Neural cell (in vitro differentiated cells): ENCODE results near the gene COQ8B. TPM values are rescaled to one million over a fixed set of nuclear protein-coding genes. Genes with fewer than 3 reads are reported as not detected.

Experiments
- H2AFZ ChIP-seq: fragments of 200-600, 300-800 bp; sonication (generic), shearing (Covaris generic); 2 replicates; pipeline ENCODE4 v1.6.0; 2014; ENCODE audit warnings: low read depth, mild to moderate bottlenecking, antibody characterized with exemption, low read length, moderate library complexity
- H3F3A ChIP-seq: fragments of 200-600 bp; shearing (Covaris generic); 2 replicates; pipeline ENCODE4 v1.6.1; 2016; ENCODE audit warnings: mild to moderate bottlenecking, moderate library complexity, mixed read lengths, antibody characterized with exemption, low read length; ENCODE audit not compliant: insufficient read depth, poor library complexity, severe bottlenecking
- H3K27ac ChIP-seq: fragments of 200-600, 300-800 bp; sonication (generic), shearing (Covaris generic); 2 replicates; pipeline ENCODE4 v1.5.1; 2014; ENCODE audit warnings: mild to moderate bottlenecking, low read length, moderate library complexity
- H3K27me3 ChIP-seq: fragments of 300-800, 200-600 bp; sonication (generic), shearing (Covaris generic); 2 replicates; pipeline ENCODE4 v1.6.0; 2014; ENCODE audit warnings: mild to moderate bottlenecking, low read depth, low read length, moderate library complexity; ENCODE audit not compliant: insufficient read depth
- H3K36me3 ChIP-seq: fragments of 300-800, 200-600 bp; sonication (generic), shearing (Covaris generic); 2 replicates; pipeline ENCODE4 v1.5.1; 2014; ENCODE audit warnings: mild to moderate bottlenecking, antibody characterized with exemption, low read length, moderate library complexity; ENCODE audit not compliant: insufficient read depth
- H3K4me2 ChIP-seq: fragments of 300-800, 200-600 bp; sonication (generic), shearing (Covaris generic); 2 replicates; pipeline ENCODE4 v1.6.0; 2014; ENCODE audit warnings: mild to moderate bottlenecking, low read length
- H3K4me3 ChIP-seq: fragments of 300-800, 200-600 bp; sonication (generic), shearing (Covaris generic); 2 replicates; pipeline ENCODE4 v1.5.1; 2014; ENCODE audit warnings: mild to moderate bottlenecking, low read length, moderate library complexity
- H3K79me2 ChIP-seq: fragments of 200-600 bp; shearing (Covaris generic); replicated peaks from 2 replicates; pipeline ENCODE4 v1.6.0; 2014; ENCODE audit warnings: mild to moderate bottlenecking, low read length, moderate library complexity; ENCODE audit not compliant: insufficient read depth
- H3K9ac ChIP-seq: fragments of 300-800, 200-600 bp; sonication (generic), shearing (Covaris generic); 2 replicates; pipeline ENCODE4 v1.6.1; 2016; ENCODE audit warnings: mild to moderate bottlenecking, low read length, mixed read lengths
- H3K9me2 ChIP-seq: fragments of 200-600 bp; shearing (Covaris generic); 2 replicates; pipeline ENCODE4 v1.6.1; 2016; ENCODE audit warnings: mild to moderate bottlenecking, low read length, mixed read lengths; ENCODE audit not compliant: insufficient read depth
- H3K9me3 ChIP-seq: fragments of 200-600, 300-800 bp; sonication (generic), shearing (Covaris generic); 2 replicates; pipeline ENCODE4 v1.6.1; 2016; ENCODE audit warnings: mild to moderate bottlenecking, mixed run types, low read length, moderate library complexity, mixed read lengths
- H4K20me1 ChIP-seq: fragments of 200-600 bp; shearing (Covaris generic); 2 replicates; pipeline ENCODE4 v1.6.1; 2016; ENCODE audit warnings: mild to moderate bottlenecking, mixed run types; ENCODE audit not compliant: insufficient read depth
- EP300 ChIP-seq: fragments of 450-650 bp; conservative IDR thresholded peaks from 2 replicates; pipeline ENCODE4 v1.6.1; 2014; ENCODE audit warnings: antibody characterized with exemption, mild to moderate bottlenecking, moderate library complexity; ENCODE audit not compliant: poor library complexity, severe bottlenecking
- EZH2 ChIP-seq: fragments of 200-600, 300-800 bp; shearing (Covaris generic), sonication (generic); IDR thresholded peaks from 2 replicates; pipeline ENCODE4 v1.6.1; 2014; ENCODE audit warnings: antibody characterized with exemption, low read length, borderline replicate concordance, mild to moderate bottlenecking; ENCODE audit not compliant: insufficient read depth, poor library complexity, severe bottlenecking
- MXI1 ChIP-seq: fragments of 450-650 bp; conservative IDR thresholded peaks from 2 replicates; pipeline ENCODE4 v1.6.1; 2014; ENCODE audit warnings: antibody characterized with exemption, mild to moderate bottlenecking; ENCODE audit not compliant: poor library complexity, severe bottlenecking
- POLR2AphosphoS5 ChIP-seq: IDR thresholded peaks from 2 replicates; pipeline ENCODE4 v1.6.1; 2012
- RAD21 ChIP-seq: fragments of 450-650 bp; conservative IDR thresholded peaks from 2 replicates; pipeline ENCODE4 v1.6.1; 2014; ENCODE audit warnings: antibody characterized with exemption, mild to moderate bottlenecking, moderate library complexity
- SMC3 ChIP-seq: fragments of 450-650 bp; conservative IDR thresholded peaks from 2 replicates; pipeline ENCODE4 v1.6.1; 2014; ENCODE audit warnings: antibody characterized with exemption, mild to moderate bottlenecking, moderate library complexity; ENCODE audit not compliant: poor library complexity
- TAF1 ChIP-seq: IDR thresholded peaks from 2 replicates; pipeline ENCODE4 v1.6.1; 2012; ENCODE audit warnings: low read depth
- polyA plus RNA-seq: library from polyadenylated mRNA; depleted of rRNA; stranded (reverse); fragments of >200 nt; gene quantifications from 2 replicates; pipeline ENCODE4 v1.2.3, GENCODE V29; 2014
- TF ChIP-seq, protein P1 (sequence below): fragments of 450-650 bp; IDR thresholded peaks from 2 replicates; pipeline ENCODE4 v1.5.1; 2014; ENCODE audit warnings: antibody characterized with exemption, mild to moderate bottlenecking, moderate library complexity; ENCODE audit not compliant: poor library complexity, severe bottlenecking
- TF ChIP-seq, protein P2 (sequence below): IDR thresholded peaks from 2 replicates; pipeline ENCODE4 v1.6.1; 2012; ENCODE audit warnings: borderline replicate concordance

The COQ8B gene
- polyA plus RNA-seq, 1 donor from 2014 or later: 83.2 TPM

DNA sequence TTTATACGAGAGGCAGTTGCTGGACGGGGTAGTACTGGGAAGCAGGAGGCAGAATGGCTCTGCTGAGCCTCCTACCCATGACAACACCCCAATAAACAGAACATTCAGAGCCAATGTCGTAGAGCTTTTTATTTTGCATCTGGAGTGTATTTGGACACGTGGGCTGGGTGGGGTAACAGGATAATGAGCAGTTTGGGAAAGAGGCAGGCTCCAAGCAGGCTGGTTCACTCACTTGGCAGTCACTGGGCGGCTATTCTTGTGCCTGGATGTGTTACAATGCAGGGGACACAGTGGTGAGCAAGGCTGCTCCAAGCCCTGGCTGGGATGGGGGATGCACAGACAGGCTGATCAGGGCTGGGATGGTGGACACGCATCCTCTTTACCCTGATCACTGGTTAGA lies 24.1 kb upstream of the COQ8B start:
- Histone ChIP-seq H3K27ac (no peak overlapping the region), H3K9ac (no peak overlapping the region)

DNA sequence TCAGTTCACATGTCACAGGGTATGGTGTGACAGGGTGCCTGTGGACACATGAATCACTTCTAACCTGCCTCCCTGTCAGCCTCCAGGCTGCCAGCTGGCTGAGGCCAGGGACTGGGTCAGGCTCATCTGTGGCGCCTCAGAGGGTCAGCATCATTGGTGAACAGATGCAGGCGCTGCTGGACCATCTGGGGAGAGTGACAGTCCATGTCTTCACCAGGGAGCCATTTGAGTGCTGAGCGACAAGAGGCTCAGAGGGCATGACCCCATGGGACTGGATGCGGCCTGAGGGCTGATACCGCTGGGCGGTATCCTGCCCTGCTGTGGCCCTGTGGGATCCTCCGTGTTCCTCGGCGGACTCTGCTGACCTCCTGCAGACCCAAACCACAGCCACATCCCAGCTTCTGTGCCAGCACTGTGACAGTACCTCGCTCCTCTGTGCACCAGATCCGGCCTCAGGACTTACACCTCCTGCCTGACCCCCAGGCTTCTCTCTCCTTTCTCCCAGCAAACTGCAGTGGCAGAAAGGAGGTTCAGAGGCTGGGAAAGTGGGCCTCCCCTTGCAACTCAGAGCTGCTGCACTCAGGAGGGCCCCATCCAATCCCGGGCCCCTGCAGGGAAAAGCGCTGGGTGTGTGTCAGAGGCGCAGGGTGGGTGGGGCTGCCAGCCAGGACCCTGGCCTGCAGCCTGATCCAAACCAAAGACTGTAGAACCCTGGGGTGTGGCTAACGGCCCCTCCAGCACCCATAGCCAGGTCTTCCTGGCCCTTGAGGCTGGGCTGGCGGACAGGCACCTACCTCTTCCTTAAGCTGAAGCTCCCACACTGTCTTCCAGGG lies 23.4 kb upstream of the COQ8B start:
- H3K9me3 ChIP-seq: no peaks in the 10 kb centered on the region

More for the DNA sequence above, 24.1 kb upstream of the COQ8B start:
- Histone ChIP-seq H3K4me3 (no peak overlapping the region), H3K4me2 (no peak overlapping the region), H3K27me3 (no peaks in the 10 kb centered on the region), H3K79me2 (no peaks in the 10 kb centered on the region), H3K36me3 (no peaks in the 10 kb centered on the region), H2AFZ (no peak overlapping the region), H3K9me3 (no peaks in the 10 kb centered on the region), H4K20me1 (no peaks in the 10 kb centered on the region), H3K9me2 (no peaks in the 10 kb centered on the region), H3F3A (no peaks in the 10 kb centered on the region)
- no peak for TF ChIP-seq MXI1
- TF ChIP-seq EP300: no peak
- no peak for TF ChIP-seq POLR2AphosphoS5
- TF ChIP-seq RAD21: no peak
- no peak for TF ChIP-seq TAF1
- no peak for TF ChIP-seq EZH2
- TF ChIP-seq, protein P1, sequence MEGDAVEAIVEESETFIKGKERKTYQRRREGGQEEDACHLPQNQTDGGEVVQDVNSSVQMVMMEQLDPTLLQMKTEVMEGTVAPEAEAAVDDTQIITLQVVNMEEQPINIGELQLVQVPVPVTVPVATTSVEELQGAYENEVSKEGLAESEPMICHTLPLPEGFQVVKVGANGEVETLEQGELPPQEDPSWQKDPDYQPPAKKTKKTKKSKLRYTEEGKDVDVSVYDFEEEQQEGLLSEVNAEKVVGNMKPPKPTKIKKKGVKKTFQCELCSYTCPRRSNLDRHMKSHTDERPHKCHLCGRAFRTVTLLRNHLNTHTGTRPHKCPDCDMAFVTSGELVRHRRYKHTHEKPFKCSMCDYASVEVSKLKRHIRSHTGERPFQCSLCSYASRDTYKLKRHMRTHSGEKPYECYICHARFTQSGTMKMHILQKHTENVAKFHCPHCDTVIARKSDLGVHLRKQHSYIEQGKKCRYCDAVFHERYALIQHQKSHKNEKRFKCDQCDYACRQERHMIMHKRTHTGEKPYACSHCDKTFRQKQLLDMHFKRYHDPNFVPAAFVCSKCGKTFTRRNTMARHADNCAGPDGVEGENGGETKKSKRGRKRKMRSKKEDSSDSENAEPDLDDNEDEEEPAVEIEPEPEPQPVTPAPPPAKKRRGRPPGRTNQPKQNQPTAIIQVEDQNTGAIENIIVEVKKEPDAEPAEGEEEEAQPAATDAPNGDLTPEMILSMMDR: no peak
- no peak for TF ChIP-seq SMC3
- TF ChIP-seq, protein P2, sequence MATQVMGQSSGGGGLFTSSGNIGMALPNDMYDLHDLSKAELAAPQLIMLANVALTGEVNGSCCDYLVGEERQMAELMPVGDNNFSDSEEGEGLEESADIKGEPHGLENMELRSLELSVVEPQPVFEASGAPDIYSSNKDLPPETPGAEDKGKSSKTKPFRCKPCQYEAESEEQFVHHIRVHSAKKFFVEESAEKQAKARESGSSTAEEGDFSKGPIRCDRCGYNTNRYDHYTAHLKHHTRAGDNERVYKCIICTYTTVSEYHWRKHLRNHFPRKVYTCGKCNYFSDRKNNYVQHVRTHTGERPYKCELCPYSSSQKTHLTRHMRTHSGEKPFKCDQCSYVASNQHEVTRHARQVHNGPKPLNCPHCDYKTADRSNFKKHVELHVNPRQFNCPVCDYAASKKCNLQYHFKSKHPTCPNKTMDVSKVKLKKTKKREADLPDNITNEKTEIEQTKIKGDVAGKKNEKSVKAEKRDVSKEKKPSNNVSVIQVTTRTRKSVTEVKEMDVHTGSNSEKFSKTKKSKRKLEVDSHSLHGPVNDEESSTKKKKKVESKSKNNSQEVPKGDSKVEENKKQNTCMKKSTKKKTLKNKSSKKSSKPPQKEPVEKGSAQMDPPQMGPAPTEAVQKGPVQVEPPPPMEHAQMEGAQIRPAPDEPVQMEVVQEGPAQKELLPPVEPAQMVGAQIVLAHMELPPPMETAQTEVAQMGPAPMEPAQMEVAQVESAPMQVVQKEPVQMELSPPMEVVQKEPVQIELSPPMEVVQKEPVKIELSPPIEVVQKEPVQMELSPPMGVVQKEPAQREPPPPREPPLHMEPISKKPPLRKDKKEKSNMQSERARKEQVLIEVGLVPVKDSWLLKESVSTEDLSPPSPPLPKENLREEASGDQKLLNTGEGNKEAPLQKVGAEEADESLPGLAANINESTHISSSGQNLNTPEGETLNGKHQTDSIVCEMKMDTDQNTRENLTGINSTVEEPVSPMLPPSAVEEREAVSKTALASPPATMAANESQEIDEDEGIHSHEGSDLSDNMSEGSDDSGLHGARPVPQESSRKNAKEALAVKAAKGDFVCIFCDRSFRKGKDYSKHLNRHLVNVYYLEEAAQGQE: no peak

More for the DNA sequence above, 23.4 kb upstream of the COQ8B start:
- TF ChIP-seq, protein P2: no peak
- TF ChIP-seq RAD21: no peak
- no peak for TF ChIP-seq SMC3
- TF ChIP-seq TAF1: no peak
- no peak for TF ChIP-seq EP300
- no peak for TF ChIP-seq EZH2
- TF ChIP-seq POLR2AphosphoS5: no peak
- TF ChIP-seq, protein P1: no peak
- TF ChIP-seq MXI1: no peak
- Histone ChIP-seq H3K4me2 (no peak overlapping the region), H4K20me1 (no peaks in the 10 kb centered on the region), H3K9me2 (no peaks in the 10 kb centered on the region), H3F3A (no peaks in the 10 kb centered on the region), H3K79me2 (no peaks in the 10 kb centered on the region), H2AFZ (no peak overlapping the region), H3K27me3 (no peaks in the 10 kb centered on the region), H3K36me3 (no peaks in the 10 kb centered on the region), H3K27ac (no peak overlapping the region), H3K4me3 (no peak overlapping the region), H3K9ac (no peak overlapping the region)
